IgD-negative memory B cell (primary cell): Measurements from ENCODE around the gene TTC9C. TPM values are rescaled to one million over a fixed set of nuclear protein-coding genes. Genes with fewer than 3 reads are reported as not detected.

Experiments
- H3K27ac Mint-ChIP-seq, 3 donors: one replicate each; pipeline ENCODE4 v1.8.0; 2020 to 2022; ENCODE audit warnings: mild to moderate bottlenecking in 3 of 3, mixed read lengths in 3 of 3, moderate library complexity in 1 of 3
- H3K27me3 Mint-ChIP-seq: one replicate; pipeline ENCODE4 v1.8.0; 2021; ENCODE audit warnings: mixed read lengths
- H3K36me3 Mint-ChIP-seq: one replicate; pipeline ENCODE4 v1.8.0; 2020; ENCODE audit warnings: mild to moderate bottlenecking, mixed read lengths
- H3K4me1 Mint-ChIP-seq, 3 donors: one replicate each; pipeline ENCODE4 v1.8.0; 2020 to 2022; ENCODE audit warnings: mixed read lengths in 3 of 3, mild to moderate bottlenecking in 1 of 3
- H3K4me3 Mint-ChIP-seq, 4 donors: one replicate each; pipeline ENCODE4 v1.8.0; 2020 to 2022; ENCODE audit warnings: mild to moderate bottlenecking in 4 of 4, mixed read lengths in 4 of 4, moderate library complexity in 3 of 4
- H3K9me3 Mint-ChIP-seq, 3 donors: one replicate each; pipeline ENCODE4 v1.8.0; 2020 to 2021; ENCODE audit warnings: mixed read lengths in 3 of 3, mild to moderate bottlenecking in 1 of 3
- polyA plus RNA-seq: library from polyadenylated mRNA; unstranded; fragments of 300-500 nt; fragmentation: Illumina TruSeq; gene quantifications from one replicate; pipeline ENCODE4 v1.2.3, GENCODE V29; 2021

The TTC9C gene
- polyA plus RNA-seq, 1 donor from 2014 or later, result 35.0 TPM

DNA sequence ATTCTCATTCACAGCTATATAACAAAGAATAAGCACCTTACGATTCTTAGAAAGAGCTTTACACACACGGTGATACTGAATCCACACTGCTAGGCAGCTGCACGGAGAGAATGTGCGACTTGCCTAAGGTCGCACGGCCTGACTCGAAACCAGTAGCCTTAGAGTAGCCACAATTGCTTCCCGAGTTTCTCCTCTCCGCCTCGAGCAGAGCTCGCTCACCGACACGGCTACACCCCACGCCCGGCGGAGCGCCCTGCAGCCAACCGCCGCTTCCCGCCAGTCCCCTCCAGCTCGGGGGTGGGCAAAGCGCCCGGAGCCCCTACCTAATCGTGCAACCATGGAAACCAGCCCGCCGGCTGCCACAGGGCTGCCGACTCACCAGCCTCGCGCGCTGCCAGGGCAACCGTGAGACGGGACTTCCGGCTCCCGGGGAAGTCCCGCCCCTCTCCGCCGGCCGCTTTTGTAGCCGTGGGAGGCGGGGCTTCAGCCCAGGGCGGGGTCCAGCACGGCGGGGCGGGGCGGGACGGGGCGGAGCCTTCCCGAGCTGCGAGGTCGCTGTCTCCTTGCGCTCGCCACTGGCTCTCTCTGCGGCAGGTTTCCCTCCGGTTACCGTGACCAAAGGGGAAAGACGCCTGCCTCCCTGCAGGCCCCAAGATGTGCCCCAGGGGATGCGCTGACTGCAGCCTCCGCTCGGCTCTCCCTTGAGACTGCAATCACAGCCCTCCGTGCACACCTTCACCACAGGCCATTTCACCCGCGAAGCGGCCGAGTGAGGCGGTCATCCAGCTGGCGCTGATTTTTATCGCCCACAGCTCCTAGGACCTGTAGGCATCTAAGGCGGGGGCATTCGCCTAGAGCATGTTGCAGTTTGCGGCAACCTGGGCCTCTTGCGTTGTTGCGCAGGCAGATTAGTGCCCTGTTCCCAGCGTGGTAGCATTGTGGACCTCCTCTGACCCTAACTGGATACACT is 22.1 kb upstream of the TTC9C start:
- peak overlapping the region; percentile 90 to 99 (median 96) for H3K4me3 Mint-ChIP-seq
- H3K9me3 Mint-ChIP-seq, result no peaks in the 10 kb centered on the region
- H3K36me3 Mint-ChIP-seq, result peaks cover 3% of the 10 kb centered on the region
- no peaks in the 10 kb centered on the region for H3K27me3 Mint-ChIP-seq
- H3K4me1 Mint-ChIP-seq, result peaks cover 28 to 34% (median 29%) of the 10 kb centered on the region in 3 donors
- H3K27ac Mint-ChIP-seq, result peak overlapping the region; percentile 94 to 96 (median 96)

DNA sequence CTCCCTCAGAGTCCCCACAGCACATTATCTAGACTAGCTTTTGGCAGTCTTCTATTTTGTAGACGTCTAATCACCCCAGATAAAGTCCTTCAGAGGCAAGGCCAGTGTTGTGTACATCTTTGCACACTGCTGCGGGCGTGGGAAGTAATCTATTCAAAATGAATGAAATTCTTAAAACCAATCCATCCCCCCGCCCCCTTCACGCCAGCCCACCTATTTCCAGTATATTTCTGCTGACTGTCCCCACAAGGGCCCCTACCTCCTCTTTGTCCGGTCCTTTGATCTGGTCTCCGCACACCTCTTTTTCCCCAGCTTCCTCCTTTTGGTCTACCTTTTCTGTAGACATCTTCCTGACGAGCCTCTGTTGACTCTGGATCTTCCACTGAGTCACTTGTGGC is 21.4 kb upstream of the TTC9C start:
- Mint-ChIP-seq H3K27ac (peak overlapping the region in 2 of 3 donors; percentile 96), H3K4me3 (peak overlapping the region; percentile 90 to 99 (median 94)), H3K9me3 (no peaks in the 10 kb centered on the region), H3K36me3 (peaks cover 3% of the 10 kb centered on the region), H3K27me3 (no peaks in the 10 kb centered on the region), H3K4me1 (peaks cover 28 to 34% (median 29%) of the 10 kb centered on the region in 3 donors)

DNA sequence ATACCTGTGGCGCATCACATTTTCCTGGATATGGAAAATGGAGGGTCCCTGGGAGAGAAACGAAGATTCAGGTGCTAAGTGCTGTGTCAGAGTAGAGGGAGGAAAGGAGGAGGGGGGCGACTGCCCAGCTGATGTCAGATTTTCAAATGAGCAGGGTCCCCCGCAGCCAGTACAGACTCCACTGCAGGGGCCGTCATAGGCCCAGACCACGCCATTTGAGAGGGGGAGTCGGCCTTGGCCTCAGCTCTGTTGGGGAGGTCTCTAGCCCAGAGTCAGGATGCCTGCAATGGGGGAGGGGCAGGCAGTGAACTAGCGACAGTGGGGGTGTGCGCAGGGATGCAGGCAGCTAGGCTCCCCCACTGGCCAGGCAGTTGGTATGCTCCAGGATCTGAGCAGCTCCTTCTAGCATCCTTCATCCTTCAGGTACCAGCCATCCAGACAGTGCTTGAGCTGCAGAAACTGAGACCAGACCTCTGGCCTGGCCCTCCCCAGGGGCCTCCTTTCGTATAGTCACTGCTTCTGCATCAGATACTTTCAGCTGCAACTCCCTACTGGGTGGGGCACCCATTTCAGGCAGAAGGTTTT is 20.9 kb upstream of the TTC9C start, which contains the start of the genes BSCL2 and GNG3:
BSCL2 (minus strand) TSS at position 148 of the 585 bp plus-strand sequence. CDS start 229 bp downstream, outside the sequence.
GNG3 (plus strand) TSS at position 400 of the 585 bp plus-strand sequence. CDS start 620 bp downstream, outside the sequence.
- Mint-ChIP-seq H3K4me1 (peaks cover 28 to 37% (median 32%) of the 10 kb centered on the region in 3 donors), H3K36me3 (peaks cover 3% of the 10 kb centered on the region), H3K9me3 (no peaks in the 10 kb centered on the region), H3K27ac (peak within 1 kb of the TSS; percentile 96 to 97 (median 96)), H3K4me3 (peak within 1 kb of the TSS; percentile 90 to 99 (median 94)), H3K27me3 (no peaks in the 10 kb centered on the region)

DNA sequence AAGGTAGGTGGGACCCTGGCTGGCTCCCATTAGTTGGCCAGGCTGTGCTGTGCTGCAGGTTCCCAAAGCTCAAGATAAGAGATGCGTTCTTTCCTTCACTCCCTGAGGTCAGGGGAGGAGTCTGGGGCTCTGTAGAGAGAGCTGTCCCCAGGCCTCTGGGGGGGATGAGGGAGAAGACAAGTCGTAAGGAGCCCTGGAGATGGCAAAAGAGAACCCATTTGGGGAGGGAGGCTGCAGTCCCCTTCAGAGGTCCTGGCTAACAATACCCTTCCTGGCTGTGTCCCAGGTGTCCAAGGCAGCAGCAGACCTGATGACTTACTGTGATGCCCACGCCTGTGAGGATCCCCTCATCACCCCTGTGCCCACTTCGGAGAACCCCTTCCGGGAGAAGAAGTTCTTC is 19.9 kb upstream of the TTC9C start:
- H3K27ac Mint-ChIP-seq, result peak overlapping the region; percentile 96 to 97 (median 96)
- no peaks in the 10 kb centered on the region for H3K9me3 Mint-ChIP-seq
- H3K27me3 Mint-ChIP-seq, result no peaks in the 10 kb centered on the region
- H3K36me3 Mint-ChIP-seq, result no peaks in the 10 kb centered on the region
- H3K4me1 Mint-ChIP-seq, result peaks cover 31 to 44% (median 43%) of the 10 kb centered on the region in 3 donors
- peak overlapping the region; percentile 90 to 99 (median 94) for H3K4me3 Mint-ChIP-seq

DNA sequence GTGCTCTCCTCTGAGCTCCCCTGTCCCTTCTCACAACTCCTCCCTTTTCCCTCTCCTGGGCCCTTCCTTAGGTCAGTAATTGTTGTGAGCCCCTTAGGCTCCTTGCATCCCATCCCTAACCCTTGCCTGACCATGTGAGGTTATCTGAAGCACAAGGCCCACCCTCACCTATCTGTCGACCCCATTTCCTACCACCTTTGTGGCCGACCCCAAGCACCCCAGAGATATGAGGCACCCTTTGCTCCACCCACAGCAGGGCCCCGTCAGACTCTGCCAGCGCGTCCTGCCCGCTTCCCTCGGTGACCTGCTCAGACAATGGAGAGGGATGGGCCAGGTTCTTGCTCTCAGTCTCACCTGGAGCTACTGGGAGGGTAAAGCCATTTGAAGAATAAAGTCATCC is 19.5 kb upstream of the TTC9C start:
- no peaks in the 10 kb centered on the region for H3K9me3 Mint-ChIP-seq
- H3K4me1 Mint-ChIP-seq, result peaks cover 31 to 47% (median 45%) of the 10 kb centered on the region in 3 donors
- no peaks in the 10 kb centered on the region for H3K36me3 Mint-ChIP-seq
- H3K27ac Mint-ChIP-seq, result peak overlapping the region; percentile 96 to 97 (median 96)
- H3K4me3 Mint-ChIP-seq, result peak overlapping the region; percentile 90 to 99 (median 94)
- no peaks in the 10 kb centered on the region for H3K27me3 Mint-ChIP-seq

DNA sequence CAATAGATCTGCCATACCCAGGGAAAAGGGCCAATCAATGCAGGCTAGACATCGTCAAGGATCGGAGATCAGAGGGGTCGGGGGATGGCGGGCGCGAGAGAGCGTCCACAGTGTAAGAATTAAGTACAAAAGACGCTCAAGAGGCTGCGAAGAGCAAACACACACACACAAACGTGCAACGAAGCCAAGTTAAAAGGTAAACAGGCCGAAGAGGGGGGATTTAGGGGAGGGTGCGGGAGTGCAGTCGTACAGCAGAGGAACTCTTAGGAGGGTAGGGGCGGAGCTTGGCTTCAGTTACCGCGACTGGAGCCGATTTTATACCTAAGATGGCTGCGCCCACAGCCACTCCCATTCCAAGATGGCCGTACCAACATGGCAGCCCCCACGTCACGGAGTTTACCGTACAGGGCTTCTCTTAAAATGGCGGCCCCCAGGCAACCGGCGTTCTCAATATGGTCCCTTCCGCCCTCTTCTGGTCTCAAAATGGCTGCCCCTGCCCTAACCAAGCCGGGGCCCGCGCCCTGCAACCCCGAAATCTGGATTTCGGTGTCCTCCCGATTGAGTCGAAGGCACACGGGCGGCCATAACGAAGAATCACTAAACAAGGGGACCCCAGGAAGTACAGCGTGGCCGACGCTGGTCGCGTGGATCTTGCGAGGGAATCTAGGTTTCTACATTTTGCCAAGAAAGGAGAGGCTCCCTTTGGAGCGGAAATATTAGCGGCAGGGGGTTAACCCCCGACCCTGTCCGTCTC is 18.9 kb upstream of the TTC9C start:
- Mint-ChIP-seq H3K27ac (peak overlapping the region; percentile 96 to 97 (median 96)), H3K36me3 (no peaks in the 10 kb centered on the region), H3K4me3 (peak overlapping the region; percentile 90 to 99 (median 94)), H3K27me3 (no peaks in the 10 kb centered on the region), H3K9me3 (no peaks in the 10 kb centered on the region), H3K4me1 (peaks cover 35 to 48% (median 45%) of the 10 kb centered on the region in 3 donors)

DNA sequence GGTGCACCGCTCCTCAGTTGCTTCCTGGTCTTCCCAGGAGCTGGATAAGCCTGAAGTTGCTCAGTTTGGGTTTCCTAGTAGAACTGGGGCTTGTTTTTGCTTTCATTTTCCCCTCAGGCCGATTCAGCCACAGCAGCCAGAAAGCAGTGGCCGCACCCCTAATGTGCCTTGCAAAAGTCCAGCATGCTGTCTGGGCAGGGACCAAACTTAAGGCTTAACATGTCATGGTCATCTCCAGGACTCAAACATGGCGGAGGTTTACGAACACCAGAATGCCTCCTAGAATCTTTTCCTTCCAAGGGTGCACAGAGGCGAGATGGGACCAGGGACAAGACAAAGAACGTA is 18.3 kb upstream of the TTC9C start:
- no peaks in the 10 kb centered on the region for H3K27me3 Mint-ChIP-seq
- peak overlapping the region; percentile 90 to 99 (median 94) for H3K4me3 Mint-ChIP-seq
- H3K27ac Mint-ChIP-seq, result peak overlapping the region; percentile 96 to 97 (median 96)
- peaks cover 35 to 48% (median 45%) of the 10 kb centered on the region in 3 donors for H3K4me1 Mint-ChIP-seq
- peaks cover 2% of the 10 kb centered on the region for H3K36me3 Mint-ChIP-seq
- H3K9me3 Mint-ChIP-seq, result no peaks in the 10 kb centered on the region

DNA sequence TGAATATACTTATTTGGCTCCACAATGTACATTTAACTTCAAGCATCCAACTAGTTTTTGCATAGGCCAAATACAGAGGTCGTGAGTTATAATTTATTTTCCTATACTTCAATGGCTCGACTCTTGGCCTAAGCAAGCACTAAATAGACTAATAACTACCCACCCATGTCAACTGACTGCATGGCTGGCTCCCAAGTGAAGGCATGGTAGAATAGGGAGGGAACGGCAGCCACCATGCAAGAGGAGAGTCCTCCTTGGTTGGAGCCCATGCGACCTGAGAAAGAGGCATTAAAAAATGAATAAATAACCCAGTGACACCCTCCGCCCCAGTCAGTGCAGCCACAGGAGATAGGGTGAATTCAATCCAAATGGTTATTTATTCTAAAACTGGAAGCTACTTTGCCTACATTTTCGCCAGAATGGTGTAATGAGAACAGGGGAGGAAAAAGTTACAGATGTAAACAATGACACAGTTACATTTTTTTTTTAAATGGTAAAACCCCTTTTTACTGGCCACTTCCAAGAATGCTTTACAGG is 15.9 kb upstream of the TTC9C start:
- Mint-ChIP-seq H3K36me3 (peaks cover 2% of the 10 kb centered on the region), H3K4me3 (peak overlapping the region in 2 of 4 donors; percentile 78 to 80), H3K9me3 (no peaks in the 10 kb centered on the region), H3K27ac (peak overlapping the region; percentile 84 to 91 (median 89)), H3K4me1 (peaks cover 22 to 37% (median 34%) of the 10 kb centered on the region in 3 donors), H3K27me3 (no peaks in the 10 kb centered on the region)

DNA sequence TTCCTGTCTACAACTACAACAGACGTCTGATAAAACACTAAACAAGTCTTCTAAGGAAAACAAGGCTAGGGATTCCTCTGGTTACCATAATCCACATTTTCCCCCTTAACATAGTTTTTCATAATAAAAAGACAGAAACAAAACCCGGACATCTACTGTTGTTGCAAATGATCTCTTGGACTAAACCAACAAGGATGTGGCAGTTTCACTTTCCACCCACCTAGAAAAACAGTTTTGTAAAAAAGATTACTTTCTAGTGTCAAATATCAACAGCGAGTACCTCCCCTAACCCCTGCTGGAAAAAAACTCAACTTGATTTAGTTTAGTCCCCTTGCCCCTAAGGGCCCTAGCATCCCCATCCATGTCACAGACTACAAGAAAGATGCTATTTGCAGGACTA is 15.4 kb upstream of the TTC9C start:
- H3K4me3 Mint-ChIP-seq, result peak overlapping the region in 2 of 4 donors; percentile 78 to 80
- H3K27me3 Mint-ChIP-seq, result no peaks in the 10 kb centered on the region
- H3K36me3 Mint-ChIP-seq, result peaks cover 2% of the 10 kb centered on the region
- peak overlapping the region; percentile 84 to 91 (median 89) for H3K27ac Mint-ChIP-seq
- no peaks in the 10 kb centered on the region for H3K9me3 Mint-ChIP-seq
- H3K4me1 Mint-ChIP-seq, result peaks cover 19 to 36% (median 31%) of the 10 kb centered on the region in 3 donors

DNA sequence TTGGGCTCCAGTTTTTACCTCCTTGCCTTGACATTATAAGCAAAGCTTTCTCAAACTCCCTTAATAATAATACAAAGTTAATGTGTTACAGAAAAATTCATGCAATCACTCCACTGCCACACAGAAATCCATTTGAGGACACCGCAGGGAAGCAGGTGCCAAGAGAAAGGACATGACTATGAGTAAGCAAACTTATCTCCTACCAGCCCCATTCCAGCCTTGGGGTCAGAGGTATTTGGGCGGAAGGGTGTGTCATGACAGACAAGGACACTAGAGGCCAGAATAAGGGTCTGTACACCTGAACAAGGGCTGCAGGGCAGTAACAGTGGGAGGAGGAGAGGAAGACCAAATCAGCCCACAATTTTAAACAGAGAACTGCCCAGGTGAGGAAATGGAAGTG is 14.9 kb upstream of the TTC9C start:
- Mint-ChIP-seq H3K27me3 (no peaks in the 10 kb centered on the region), H3K27ac (peak overlapping the region in 2 of 3 donors; percentile 46 to 91), H3K36me3 (peaks cover 5% of the 10 kb centered on the region), H3K9me3 (no peaks in the 10 kb centered on the region), H3K4me1 (peaks cover 17 to 34% (median 27%) of the 10 kb centered on the region in 3 donors), H3K4me3 (peak overlapping the region in 2 of 4 donors; percentile 78 to 80)

DNA sequence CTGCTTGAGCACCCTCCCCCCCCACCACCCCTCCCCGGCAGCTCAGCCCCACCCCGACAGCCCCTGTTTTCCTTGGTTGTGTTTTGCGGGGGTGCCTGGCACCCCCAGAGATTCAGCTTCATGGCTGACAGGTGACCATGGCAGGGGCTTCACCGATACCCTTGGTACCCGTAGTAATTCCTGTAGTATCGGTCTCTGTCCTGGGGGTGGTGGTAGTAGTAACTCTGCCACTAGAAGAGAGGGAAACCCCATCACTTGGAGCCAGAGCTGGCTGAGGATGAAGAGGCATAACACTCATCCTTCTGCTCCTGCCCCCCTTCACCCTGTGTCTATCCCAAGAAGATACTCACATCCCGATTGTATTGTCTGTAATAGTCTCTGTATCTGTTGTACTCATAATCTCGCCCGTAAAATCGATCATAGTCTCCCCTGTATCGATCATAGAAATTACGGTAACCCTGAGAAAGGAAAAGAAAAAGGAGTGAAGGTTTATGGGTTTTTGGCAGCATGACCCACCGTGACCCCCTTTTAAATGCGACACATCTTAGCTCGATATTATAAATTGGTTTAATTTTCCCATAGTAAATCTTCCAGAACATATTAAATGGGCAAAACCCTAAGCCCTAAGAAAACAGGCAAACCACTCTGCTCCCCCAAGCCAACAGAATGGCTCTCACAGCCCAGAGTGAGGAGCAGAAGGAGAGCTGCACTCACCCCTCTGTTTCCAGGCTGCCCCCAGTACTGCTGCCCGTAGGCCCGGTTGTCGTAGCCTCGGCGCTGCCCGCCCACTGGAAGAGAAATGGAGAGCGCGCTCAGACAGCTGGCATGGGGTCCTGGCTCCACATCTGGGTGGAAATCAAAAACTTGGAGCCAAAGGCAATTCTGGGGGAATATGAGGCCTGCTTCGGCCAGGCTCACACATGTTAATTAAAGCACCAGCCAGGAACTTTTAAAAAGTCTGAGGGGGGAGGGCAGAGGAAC is 12.8 kb upstream of the TTC9C start:
- Mint-ChIP-seq H3K4me1 (peaks cover 15 to 21% (median 18%) of the 10 kb centered on the region in 3 donors), H3K36me3 (peaks cover 7% of the 10 kb centered on the region), H3K27me3 (no peaks in the 10 kb centered on the region), H3K4me3 (peak overlapping the region in 1 of 4 donors; percentile 68), H3K27ac (peak overlapping the region in 1 of 3 donors; percentile 60), H3K9me3 (no peaks in the 10 kb centered on the region)

DNA sequence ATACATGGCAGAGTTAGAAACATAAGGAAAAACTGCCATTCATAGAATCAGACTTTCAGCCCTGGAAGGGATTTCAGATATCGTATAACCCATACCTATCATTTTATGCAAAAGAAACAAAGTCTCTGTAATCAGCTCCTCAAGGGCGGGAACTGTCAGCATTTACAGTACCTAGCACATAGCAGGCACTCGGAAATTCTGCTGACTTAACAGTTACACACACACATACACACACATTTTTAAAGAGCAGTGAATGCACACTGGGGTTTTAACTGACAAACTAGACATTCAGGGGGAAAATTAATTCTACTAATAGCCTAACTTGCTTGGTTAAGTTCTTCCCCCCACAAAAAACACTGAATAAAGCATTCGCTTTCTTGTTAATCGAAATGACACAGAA is 12.1 kb upstream of the TTC9C start:
- Mint-ChIP-seq H3K9me3 (no peaks in the 10 kb centered on the region), H3K36me3 (peaks cover 9% of the 10 kb centered on the region), H3K27me3 (no peaks in the 10 kb centered on the region), H3K27ac (peak overlapping the region in 2 of 3 donors; percentile 60 to 63), H3K4me3 (no peak overlapping the region), H3K4me1 (peaks cover 18 to 21% (median 21%) of the 10 kb centered on the region in 3 donors)

DNA sequence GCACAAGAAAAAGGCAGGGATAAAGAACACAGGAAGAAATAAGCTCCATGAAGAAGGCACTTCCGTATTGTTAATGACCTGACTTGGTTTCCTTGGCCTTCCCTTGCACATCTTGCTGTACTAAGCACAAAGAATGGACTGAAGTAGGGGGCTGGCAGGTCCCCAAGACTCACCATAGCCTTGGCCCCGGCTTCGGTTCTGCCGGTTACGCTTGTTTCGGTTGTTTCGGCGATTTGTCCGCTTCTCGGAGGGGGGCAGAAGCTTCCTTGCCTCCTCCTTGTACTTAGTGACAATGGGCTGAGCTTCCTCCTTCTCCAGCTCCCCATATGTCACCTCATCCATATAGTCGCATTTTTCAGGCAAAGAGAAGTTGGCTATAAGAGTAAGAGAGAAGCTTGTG is 11.5 kb upstream of the TTC9C start:
- H3K9me3 Mint-ChIP-seq, result no peaks in the 10 kb centered on the region
- peaks cover 18 to 21% (median 21%) of the 10 kb centered on the region in 3 donors for H3K4me1 Mint-ChIP-seq
- H3K27ac Mint-ChIP-seq, result peak overlapping the region in 1 of 3 donors; percentile 60
- no peak overlapping the region for H3K4me3 Mint-ChIP-seq
- no peaks in the 10 kb centered on the region for H3K27me3 Mint-ChIP-seq
- peaks cover 9% of the 10 kb centered on the region for H3K36me3 Mint-ChIP-seq
